Psoas muscle (tissue), 8 donors: ENCODE data around the gene ACSL5. TPM values are rescaled to one million over a fixed set of nuclear protein-coding genes. Genes with fewer than 3 reads are reported as not detected.
A peak's percentile ranks its signal among the peaks of the same experiment; 100 is the strongest.

ENCODE experiments used
- ATAC-seq, 4 donors: fragments of 200-7000 bp; cut with Tn5 transposase; one replicate each; pipeline ENCODE4 v1.9.1; 2020; ENCODE audit warnings: moderate library complexity in 3 of 4, mild to moderate bottlenecking in 2 of 4
- DNase-seq, 2 donors: peaks; one replicate each; pipeline ENCODE4 v3.0.0-alpha.2; 2020
- H3K27ac ChIP-seq: fragments of 200-600 bp; one replicate; pipeline ENCODE4 v1.8.0; 2022
- H3K27me3 ChIP-seq, 3 donors: fragments of 200-600 bp in 1 of 3; one replicate each; pipeline versions ENCODE4 v1.6.1 to v1.8.0; 2013 to 2022; ENCODE audit warnings: low read length in 2 of 3, mild to moderate bottlenecking in 2 of 3, moderate library complexity in 1 of 3; ENCODE audit not compliant: insufficient read depth in 3 of 3
- H3K36me3 ChIP-seq, 2 donors: fragments of 200-600 bp in 1 of 2; one replicate each; pipeline versions ENCODE4 v1.6.1 to v1.8.0; 2013 to 2022; ENCODE audit warnings: low read depth in 1 of 2, mild to moderate bottlenecking in 1 of 2, moderate library complexity in 1 of 2; ENCODE audit not compliant: insufficient read depth in 1 of 2
- H3K4me1 ChIP-seq: fragments of 200-600 bp; one replicate; pipeline ENCODE4 v1.8.0; 2022
- H3K4me3 ChIP-seq: fragments of 200-600 bp; one replicate; pipeline ENCODE4 v1.8.0; 2022; ENCODE audit warnings: mild to moderate bottlenecking
- H3K9me3 ChIP-seq: fragments of 200-600 bp; one replicate; pipeline ENCODE4 v1.8.0; 2022
- WGBS, 3 donors: extraction: QIAGEN DNeasy Blood & Tissue Kit; methylation state at CpG; one replicate each; pipeline versions ENCODE4 v1.1.6 to v1.1.7; 2013; 5-methylcytosine and 5-hydroxymethylcytosine counted together
- intact Hi-C, 2 donors: fragments of 100-400 bp; cut with DNase I; formaldehyde crosslinking; loops; one replicate each; pipeline versions ENCODE4 v1.11.0 to v1.14.2; 2022
- polyA plus RNA-seq, 3 donors: library from polyadenylated mRNA; stranded (reverse); fragments of 200-250 nt; gene quantifications; one replicate each; pipeline ENCODE4 v1.2.3, GENCODE V29; 2013
- total RNA-seq, 4 donors: library from RNA; stranded (reverse); fragmentation: NEBNext Ultra II Directional in 2 of 4; extraction: Animal tissue kit (Norgen Biotek cat#: 25700) in 2 of 4; gene quantifications; one replicate each; pipeline versions ENCODE4 v1.2.1 to v1.2.4, GENCODE V29; 2021 to 2023
- TF ChIP-seq, protein P1 (sequence below): fragments of 200-600 bp; IDR thresholded peaks from one replicate; pipeline ENCODE4 v1.8.0; 2022; ENCODE audit warnings: antibody characterized with exemption
- donor health status: healthy with polysubstance abuse.
- donor health status: DM: no; HTN: no; CAD: no; lungs with moderate emphysema.
- donor health status: Bipolar disorder and iron deficiency.
- donor health status: healthy.
- donor health status: DM: yes; HTN: yes; CAD: no.
- donor health status: DM: no; HTN: no; CAD: no.
- donor health status: DM: no; HTN: no; CAD: no.
- donor health status: DM: yes; HTN: yes; CAD: no.

Gene ACSL5
- total and polyA plus RNA-seq, 7 donors = 2.2 to 4.5 (median 3.4) TPM

DNA sequence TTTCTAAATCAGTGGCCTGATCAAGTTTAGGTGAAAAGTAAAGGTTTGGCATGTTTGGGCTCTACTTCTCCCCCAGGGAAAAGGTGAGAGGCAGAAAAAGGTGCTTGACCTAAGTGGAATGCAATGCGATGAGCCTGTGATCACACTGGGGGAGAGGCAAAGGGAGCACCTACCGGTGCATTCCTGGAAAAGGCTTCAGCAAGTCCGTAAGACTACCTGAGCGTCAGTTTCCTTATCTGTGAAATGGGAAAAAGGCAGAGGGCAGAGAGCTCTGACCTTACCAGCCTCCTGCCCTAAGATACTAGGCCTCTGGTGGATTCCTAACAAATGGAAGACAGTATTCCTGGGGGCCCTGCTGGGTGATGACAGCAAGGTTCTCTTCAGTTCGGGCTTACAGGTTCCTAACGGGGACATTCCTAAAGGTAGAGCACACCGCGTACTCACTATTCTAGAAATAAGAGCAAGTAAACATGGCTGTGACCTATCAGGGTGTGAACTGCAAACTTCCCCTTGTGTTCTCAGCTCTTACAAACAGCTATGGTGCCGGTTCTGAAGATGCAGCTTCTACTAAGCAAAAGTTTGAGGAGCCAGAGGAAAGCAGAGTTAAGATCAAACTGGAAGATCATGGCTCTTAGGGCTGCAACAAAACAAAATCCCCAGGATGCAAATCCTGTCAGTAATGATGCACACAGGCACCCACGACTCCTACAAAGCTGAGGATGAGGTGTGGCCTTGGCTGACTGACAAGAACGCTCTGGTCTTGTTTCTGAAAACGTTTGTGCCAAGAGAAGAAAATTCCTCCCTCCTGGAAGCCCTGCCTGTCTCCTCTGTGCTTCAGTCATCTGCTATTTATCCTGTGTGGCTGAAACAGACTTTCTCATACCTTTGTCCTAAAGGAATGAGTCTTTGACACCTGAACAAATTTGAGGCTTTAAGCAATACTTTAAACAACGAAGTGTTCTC, 13.3 kb upstream of the ACSL5 start:
- TF ChIP-seq, protein P1, sequence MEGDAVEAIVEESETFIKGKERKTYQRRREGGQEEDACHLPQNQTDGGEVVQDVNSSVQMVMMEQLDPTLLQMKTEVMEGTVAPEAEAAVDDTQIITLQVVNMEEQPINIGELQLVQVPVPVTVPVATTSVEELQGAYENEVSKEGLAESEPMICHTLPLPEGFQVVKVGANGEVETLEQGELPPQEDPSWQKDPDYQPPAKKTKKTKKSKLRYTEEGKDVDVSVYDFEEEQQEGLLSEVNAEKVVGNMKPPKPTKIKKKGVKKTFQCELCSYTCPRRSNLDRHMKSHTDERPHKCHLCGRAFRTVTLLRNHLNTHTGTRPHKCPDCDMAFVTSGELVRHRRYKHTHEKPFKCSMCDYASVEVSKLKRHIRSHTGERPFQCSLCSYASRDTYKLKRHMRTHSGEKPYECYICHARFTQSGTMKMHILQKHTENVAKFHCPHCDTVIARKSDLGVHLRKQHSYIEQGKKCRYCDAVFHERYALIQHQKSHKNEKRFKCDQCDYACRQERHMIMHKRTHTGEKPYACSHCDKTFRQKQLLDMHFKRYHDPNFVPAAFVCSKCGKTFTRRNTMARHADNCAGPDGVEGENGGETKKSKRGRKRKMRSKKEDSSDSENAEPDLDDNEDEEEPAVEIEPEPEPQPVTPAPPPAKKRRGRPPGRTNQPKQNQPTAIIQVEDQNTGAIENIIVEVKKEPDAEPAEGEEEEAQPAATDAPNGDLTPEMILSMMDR = no peak
- H3K4me3 ChIP-seq = no peak overlapping the region
- WGBS, 3 donors = 60 to 62% (median 61%) methylated on average over 13 of the region's 13 CpGs
- H3K27ac ChIP-seq = peak overlapping the region; percentile 46
- no peaks in the 10 kb centered on the region for H3K9me3 ChIP-seq
- H3K27me3 ChIP-seq = no peaks in the 10 kb centered on the region
- H3K4me1 ChIP-seq = peaks cover 20% of the 10 kb centered on the region
- peak in 1 of 2 donors; percentile 49 for DNase-seq
- H3K36me3 ChIP-seq = no peaks in the 10 kb centered on the region
- peak in 3 of 4 donors; percentile 37 to 58 (median 41) for ATAC-seq
- intact Hi-C loops = no loop called here

DNA sequence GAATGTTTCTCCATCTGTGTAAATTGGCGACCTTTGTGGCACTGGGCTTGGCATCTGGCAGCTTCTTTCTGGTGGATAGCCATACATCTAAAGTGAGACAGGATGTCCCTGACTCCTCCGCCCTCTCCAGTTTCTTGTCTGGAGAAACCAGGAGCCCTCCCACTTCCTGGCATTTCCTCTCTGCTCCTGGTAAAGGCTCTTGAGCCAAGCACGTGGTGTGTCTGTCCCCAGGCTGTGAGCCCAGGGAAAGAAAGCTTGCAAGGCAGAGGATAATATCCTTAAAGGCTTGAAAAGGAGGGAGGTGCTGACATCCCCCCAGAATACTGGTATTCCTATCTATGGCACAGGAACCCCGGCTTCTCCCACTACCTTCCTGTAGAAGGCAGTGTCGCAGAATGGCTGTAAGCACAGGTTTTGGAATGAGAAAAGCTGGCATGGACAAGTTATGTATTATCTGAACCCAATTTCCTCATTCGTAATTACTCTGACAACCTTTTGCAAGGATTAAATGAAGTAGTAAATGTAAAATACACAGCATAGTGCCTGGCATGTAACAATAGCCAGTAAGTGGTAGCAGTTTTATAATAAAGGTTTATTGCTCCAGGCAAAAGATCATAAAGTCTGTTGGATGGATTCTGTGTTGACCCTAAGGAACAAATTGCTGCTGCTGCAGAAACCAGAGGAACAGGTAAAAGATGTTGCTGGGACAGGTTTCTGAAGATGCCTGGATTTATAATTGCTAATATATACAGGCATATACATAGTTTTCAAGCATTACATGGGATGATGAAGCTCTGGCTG, 11.8 kb upstream of the ACSL5 start:
- Histone ChIP-seq H3K9me3 (no peaks in the 10 kb centered on the region), H3K36me3 (no peaks in the 10 kb centered on the region), H3K27me3 (no peaks in the 10 kb centered on the region), H3K4me3 (no peak overlapping the region), H3K27ac (no peak overlapping the region), H3K4me1 (peaks cover 20% of the 10 kb centered on the region)
- intact Hi-C loops = no loop called here
- TF ChIP-seq, protein P1 = peak; percentile 1
- 28 to 41% (median 36%) methylated on average over 6 of the region's 6 CpGs for WGBS, 3 donors
- DNase-seq (peak in 1 of 2 donors; percentile 59), ATAC-seq (peak; percentile 43 to 81 (median 72))

DNA sequence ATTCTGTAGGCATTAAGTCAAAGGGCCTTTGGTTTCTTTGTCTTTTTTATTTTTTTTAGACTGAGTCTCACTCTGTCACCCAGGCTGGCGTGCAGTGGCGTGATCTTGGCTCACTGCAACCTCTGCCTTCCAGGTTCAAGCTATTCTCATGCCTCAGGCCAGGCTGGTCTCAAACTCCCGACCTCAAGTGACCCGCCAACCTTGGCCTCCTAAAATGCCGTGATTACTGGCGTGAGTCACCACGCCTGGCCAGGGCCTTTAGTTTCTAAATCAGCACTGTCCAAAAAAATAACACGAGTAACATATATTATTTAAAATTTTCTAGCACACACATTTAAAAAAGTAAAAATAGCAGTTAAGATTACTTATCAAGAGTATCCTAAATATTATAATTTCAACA, 11.1 kb upstream of the ACSL5 start:
- TF ChIP-seq, protein P1 = no peak
- intact Hi-C loops = no loop called here
- Histone ChIP-seq H3K27me3 (no peaks in the 10 kb centered on the region), H3K36me3 (no peaks in the 10 kb centered on the region), H3K4me1 (peaks cover 20% of the 10 kb centered on the region), H3K4me3 (no peak overlapping the region), H3K27ac (no peak overlapping the region), H3K9me3 (no peaks in the 10 kb centered on the region)
- ATAC-seq (peak in 3 of 4 donors; percentile 68 to 90 (median 85)), DNase-seq (peak; percentile 47 to 72)
- WGBS, 3 donors = 18 to 42% (median 19%) methylated on average over 8 of the region's 8 CpGs

DNA sequence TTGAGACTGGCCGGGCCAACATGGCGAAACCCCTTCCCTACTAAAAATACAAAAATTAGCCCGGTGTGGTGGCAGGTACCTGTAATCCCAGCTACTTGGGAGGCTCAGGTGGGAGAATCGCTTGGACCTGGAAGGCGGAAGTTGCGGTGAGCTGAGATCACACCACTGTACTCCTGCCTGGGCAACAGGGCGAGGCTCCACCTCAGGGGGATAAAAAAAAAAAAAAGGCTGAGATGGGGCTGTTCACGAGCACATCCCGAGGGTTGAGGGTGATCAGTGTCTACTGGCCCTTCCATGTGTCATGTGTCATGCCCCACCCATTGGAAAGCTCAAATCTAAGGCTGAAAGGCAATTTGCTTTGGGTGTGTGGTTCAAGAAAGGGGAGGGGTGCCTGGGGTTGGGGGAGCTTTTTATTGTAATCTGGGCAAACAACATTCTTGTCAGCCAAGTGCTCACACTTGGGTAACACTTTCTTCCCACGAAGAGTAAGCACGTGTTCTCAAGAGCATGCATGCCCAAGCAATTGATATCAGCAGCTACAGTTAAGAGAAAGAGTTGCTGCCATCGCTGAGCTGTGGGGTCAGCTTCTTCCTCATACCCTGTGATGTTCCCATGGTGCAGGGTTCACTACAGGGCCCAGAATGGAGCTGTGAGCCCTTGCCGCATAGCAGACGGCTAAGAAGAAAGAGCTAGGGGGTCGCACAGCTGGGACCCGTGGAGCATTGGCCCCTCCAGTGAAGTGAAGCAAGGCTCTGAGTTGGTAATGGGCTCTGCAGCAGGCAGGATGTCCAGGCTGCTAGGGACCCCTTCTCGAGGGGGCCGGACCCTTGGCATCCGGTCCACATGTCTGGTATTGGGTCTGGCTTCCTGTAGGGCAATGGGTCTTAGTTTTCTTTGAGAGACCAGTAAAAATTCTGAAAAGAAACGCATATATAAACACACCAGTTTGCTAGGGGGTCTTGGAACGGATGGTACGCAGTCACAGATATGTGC, 9.9 kb upstream of the ACSL5 start:
- Histone ChIP-seq H3K9me3 (no peaks in the 10 kb centered on the region), H3K27ac (no peak overlapping the region), H3K4me3 (no peak overlapping the region), H3K4me1 (peaks cover 20% of the 10 kb centered on the region), H3K27me3 (no peaks in the 10 kb centered on the region), H3K36me3 (no peaks in the 10 kb centered on the region)
- WGBS, 3 donors = 86 to 88% (median 88%) methylated on average over 22 of the region's 22 CpGs
- intact Hi-C loops = no loop called here
- TF ChIP-seq, protein P1 = no peak
- DNase-seq (no peak), ATAC-seq (no peak)
